HepG2 (cell line): Measurements from ENCODE around the gene MYO5B. TPM values are rescaled to one million over a fixed set of nuclear protein-coding genes. Genes with fewer than 3 reads are reported as not detected.

ENCODE experiments used
- AKAP8 ChIP-seq: sonication (generic); formaldehyde crosslinking; IDR thresholded peaks from 2 replicates; pipeline ENCODE4 v1.5.1; 2020; ENCODE audit warnings: mild to moderate bottlenecking, missing genetic modification reagents
- TOPORS ChIP-seq: sonication (generic); formaldehyde crosslinking; IDR thresholded peaks from 2 replicates; pipeline ENCODE4 v1.8.0; 2023; ENCODE audit warnings: mild to moderate bottlenecking, missing genetic modification reagents
- ZNF766 ChIP-seq: sonication (generic); formaldehyde crosslinking; IDR thresholded peaks from 2 replicates; pipeline ENCODE4 v1.5.0; 2020; ENCODE audit warnings: missing genetic modification reagents, borderline replicate concordance
- polyA plus RNA-seq, 8 experiments: library from polyadenylated mRNA; depleted of rRNA in 3 of 8; stranded (reverse) in 7 of 8; unstranded in 1 of 8; fragments of >200 nt; fragmentation: Illumina TruSeq in 4 of 8; extraction: Trizol in 4 of 8; gene quantifications; 2 replicates each; pipeline versions ENCODE4 v1.2.1 to v1.2.3, GENCODE V29; 2011 to 2016; ENCODE audit warnings: low read depth in 4 of 8, missing spikeins in 1 of 8, mixed read lengths in 1 of 8; ENCODE audit not compliant: insufficient read depth in 1 of 8
- total RNA-seq, 5 experiments: library from RNA; depleted of rRNA; stranded (reverse); fragments of >200 nt; fragmentation: Illumina TruSeq; extraction: Trizol; gene quantifications; 2 replicates each; pipeline ENCODE4 v1.2.3, GENCODE V29; 2016; ENCODE audit warnings: low read depth in 1 of 5
- TF ChIP-seq, protein P1 (sequence below): sonication (generic); formaldehyde crosslinking; IDR thresholded peaks from 2 replicates; pipeline ENCODE4 v1.4.0; 2020; ENCODE audit warnings: mild to moderate bottlenecking, missing genetic modification reagents, borderline replicate concordance
- TF ChIP-seq, protein P2 (sequence below): sonication (generic); formaldehyde crosslinking; conservative IDR thresholded peaks from 2 replicates; pipeline ENCODE4 v1.4.0; 2020; ENCODE audit warnings: mild to moderate bottlenecking, missing genetic modification reagents, moderate library complexity
- TF ChIP-seq, protein P3 (sequence below): sonication (generic); formaldehyde crosslinking; IDR thresholded peaks from 2 replicates; pipeline ENCODE4 v1.4.0; 2020; ENCODE audit warnings: mild to moderate bottlenecking, missing genetic modification reagents

Gene MYO5B
- total and polyA plus RNA-seq, 2 of the 13 experiments (the other 11 are each of a cell fraction or from before 2014, with no cell fraction given) = 13.1 to 24.0 TPM

DNA sequence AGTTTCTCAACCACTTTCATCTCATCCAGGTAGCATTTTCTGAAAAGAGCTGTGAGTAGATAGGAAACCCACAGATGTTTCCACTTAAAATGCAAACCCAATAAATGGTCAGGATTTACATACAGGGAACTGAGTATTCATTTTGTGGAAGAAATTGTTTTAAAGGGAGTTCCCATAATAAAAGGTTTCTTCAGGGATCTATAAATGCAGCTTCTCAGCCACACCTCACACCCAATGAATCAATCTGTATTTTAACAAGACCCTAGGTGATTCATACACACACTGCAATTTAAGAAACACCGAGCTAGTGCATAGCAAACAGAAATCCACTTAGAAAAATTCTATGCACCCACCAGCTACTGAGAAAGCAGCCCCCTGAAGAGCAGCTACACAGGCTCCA is 241.6 kb downstream of the MYO5B start (continued):
- TF ChIP-seq, protein P1, sequence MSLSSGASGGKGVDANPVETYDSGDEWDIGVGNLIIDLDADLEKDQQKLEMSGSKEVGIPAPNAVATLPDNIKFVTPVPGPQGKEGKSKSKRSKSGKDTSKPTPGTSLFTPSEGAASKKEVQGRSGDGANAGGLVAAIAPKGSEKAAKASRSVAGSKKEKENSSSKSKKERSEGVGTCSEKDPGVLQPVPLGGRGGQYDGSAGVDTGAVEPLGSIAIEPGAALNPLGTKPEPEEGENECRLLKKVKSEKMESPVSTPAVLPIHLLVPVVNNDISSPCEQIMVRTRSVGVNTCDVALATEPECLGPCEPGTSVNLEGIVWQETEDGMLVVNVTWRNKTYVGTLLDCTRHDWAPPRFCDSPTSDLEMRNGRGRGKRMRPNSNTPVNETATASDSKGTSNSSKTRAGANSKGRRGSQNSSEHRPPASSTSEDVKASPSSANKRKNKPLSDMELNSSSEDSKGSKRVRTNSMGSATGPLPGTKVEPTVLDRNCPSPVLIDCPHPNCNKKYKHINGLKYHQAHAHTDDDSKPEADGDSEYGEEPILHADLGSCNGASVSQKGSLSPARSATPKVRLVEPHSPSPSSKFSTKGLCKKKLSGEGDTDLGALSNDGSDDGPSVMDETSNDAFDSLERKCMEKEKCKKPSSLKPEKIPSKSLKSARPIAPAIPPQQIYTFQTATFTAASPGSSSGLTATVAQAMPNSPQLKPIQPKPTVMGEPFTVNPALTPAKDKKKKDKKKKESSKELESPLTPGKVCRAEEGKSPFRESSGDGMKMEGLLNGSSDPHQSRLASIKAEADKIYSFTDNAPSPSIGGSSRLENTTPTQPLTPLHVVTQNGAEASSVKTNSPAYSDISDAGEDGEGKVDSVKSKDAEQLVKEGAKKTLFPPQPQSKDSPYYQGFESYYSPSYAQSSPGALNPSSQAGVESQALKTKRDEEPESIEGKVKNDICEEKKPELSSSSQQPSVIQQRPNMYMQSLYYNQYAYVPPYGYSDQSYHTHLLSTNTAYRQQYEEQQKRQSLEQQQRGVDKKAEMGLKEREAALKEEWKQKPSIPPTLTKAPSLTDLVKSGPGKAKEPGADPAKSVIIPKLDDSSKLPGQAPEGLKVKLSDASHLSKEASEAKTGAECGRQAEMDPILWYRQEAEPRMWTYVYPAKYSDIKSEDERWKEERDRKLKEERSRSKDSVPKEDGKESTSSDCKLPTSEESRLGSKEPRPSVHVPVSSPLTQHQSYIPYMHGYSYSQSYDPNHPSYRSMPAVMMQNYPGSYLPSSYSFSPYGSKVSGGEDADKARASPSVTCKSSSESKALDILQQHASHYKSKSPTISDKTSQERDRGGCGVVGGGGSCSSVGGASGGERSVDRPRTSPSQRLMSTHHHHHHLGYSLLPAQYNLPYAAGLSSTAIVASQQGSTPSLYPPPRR = no peak
- TF ChIP-seq, protein P2, sequence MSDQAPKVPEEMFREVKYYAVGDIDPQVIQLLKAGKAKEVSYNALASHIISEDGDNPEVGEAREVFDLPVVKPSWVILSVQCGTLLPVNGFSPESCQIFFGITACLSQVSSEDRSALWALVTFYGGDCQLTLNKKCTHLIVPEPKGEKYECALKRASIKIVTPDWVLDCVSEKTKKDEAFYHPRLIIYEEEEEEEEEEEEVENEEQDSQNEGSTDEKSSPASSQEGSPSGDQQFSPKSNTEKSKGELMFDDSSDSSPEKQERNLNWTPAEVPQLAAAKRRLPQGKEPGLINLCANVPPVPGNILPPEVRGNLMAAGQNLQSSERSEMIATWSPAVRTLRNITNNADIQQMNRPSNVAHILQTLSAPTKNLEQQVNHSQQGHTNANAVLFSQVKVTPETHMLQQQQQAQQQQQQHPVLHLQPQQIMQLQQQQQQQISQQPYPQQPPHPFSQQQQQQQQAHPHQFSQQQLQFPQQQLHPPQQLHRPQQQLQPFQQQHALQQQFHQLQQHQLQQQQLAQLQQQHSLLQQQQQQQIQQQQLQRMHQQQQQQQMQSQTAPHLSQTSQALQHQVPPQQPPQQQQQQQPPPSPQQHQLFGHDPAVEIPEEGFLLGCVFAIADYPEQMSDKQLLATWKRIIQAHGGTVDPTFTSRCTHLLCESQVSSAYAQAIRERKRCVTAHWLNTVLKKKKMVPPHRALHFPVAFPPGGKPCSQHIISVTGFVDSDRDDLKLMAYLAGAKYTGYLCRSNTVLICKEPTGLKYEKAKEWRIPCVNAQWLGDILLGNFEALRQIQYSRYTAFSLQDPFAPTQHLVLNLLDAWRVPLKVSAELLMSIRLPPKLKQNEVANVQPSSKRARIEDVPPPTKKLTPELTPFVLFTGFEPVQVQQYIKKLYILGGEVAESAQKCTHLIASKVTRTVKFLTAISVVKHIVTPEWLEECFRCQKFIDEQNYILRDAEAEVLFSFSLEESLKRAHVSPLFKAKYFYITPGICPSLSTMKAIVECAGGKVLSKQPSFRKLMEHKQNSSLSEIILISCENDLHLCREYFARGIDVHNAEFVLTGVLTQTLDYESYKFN (CRISPR knock-in tag) = no peak
- TF ChIP-seq TOPORS (CRISPR knock-in tag) = no peak
- TF ChIP-seq, protein P3, sequence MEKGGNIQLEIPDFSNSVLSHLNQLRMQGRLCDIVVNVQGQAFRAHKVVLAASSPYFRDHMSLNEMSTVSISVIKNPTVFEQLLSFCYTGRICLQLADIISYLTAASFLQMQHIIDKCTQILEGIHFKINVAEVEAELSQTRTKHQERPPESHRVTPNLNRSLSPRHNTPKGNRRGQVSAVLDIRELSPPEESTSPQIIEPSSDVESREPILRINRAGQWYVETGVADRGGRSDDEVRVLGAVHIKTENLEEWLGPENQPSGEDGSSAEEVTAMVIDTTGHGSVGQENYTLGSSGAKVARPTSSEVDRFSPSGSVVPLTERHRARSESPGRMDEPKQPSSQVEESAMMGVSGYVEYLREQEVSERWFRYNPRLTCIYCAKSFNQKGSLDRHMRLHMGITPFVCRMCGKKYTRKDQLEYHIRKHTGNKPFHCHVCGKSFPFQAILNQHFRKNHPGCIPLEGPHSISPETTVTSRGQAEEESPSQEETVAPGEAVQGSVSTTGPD (CRISPR knock-in tag) = no peak
- TF ChIP-seq AKAP8 (CRISPR knock-in tag) = no peak
- no peak for TF ChIP-seq ZNF766
